Right lobe of liver (tissue), 4 donors: ENCODE measurements around the gene PEPD.

Experiments
- POLR2A ChIP-seq: fragments of 450-650 bp; IDR thresholded peaks from one replicate; pipeline ENCODE4 v1.6.1; 2017; ENCODE audit warnings: antibody characterized with exemption, mild to moderate bottlenecking
- TF ChIP-seq, protein P1 (sequence below), 4 donors: fragments of 200-600 bp in 3 of 4; fragments of 450-650 bp in 1 of 4; IDR thresholded peaks; one replicate each; pipeline versions ENCODE4 v1.5.1 to v1.8.0; 2016 to 2022; ENCODE audit warnings: antibody characterized with exemption in 4 of 4, mild to moderate bottlenecking in 2 of 4
- donor health status: DM: no; HTN: no; CAD: no.
- donor health status: DM: no; HTN: no; CAD: no.
- donor health status: DM: no; HTN: yes; CAD: no.

DNA sequence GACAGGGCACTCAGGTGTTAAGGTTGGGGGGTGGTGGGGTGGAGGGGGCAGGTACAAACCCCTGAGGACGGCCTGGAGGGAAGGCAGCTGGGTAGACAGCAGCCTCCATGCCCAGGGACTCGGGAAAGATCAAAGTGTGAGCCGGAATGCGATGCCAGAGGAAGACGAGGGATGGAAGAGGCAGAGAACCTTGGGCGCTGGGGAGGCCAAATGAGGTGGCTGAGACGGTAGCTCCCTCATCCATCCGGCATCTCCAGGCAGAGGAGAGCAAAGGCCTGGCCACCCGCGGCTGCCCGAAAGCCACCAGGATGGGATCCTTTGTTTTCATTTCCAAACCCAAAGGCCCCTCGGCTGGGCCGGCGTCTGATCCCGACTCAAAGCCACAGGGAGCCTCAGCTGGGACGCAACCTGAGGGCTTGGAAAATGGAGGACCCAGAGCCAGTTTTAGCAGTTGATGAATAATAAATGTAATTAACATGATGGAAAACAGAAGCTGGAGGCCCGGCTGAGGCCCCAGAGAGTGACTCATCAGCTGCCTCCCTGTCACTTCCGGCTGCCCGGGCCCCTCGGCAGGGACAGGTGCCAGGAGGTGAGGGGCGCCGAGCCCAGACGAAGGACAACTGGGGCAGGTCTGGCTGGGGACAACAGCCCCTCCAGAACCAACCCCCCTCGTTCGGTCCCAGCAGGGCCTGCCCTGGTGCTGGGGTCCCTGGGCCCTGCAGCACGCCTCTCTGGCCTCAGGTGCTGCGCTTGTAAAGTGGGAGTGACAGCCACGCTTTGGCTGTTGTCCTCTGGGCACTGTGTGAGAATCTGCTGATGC is 86.5 kb downstream of the PEPD start:
- TF ChIP-seq, protein P1, sequence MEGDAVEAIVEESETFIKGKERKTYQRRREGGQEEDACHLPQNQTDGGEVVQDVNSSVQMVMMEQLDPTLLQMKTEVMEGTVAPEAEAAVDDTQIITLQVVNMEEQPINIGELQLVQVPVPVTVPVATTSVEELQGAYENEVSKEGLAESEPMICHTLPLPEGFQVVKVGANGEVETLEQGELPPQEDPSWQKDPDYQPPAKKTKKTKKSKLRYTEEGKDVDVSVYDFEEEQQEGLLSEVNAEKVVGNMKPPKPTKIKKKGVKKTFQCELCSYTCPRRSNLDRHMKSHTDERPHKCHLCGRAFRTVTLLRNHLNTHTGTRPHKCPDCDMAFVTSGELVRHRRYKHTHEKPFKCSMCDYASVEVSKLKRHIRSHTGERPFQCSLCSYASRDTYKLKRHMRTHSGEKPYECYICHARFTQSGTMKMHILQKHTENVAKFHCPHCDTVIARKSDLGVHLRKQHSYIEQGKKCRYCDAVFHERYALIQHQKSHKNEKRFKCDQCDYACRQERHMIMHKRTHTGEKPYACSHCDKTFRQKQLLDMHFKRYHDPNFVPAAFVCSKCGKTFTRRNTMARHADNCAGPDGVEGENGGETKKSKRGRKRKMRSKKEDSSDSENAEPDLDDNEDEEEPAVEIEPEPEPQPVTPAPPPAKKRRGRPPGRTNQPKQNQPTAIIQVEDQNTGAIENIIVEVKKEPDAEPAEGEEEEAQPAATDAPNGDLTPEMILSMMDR (IDR thresholded peaks at IDR 0.05) = no peak
- no peak for TF ChIP-seq POLR2A
